Karpas-422 (cell line): ENCODE results near the gene FAM53B. TPM values are rescaled to one million over a fixed set of nuclear protein-coding genes. Genes with fewer than 3 reads are reported as not detected.
A peak's percentile ranks its signal among the peaks of the same experiment; 100 is the strongest.
"Not testable (repeated sequence)": the region's sequence is repeated elsewhere in the genome, so short reads cannot be mapped to it uniquely, and the experiment has no call there.

ENCODE experiments used
- DNase-seq: peaks from one replicate; pipeline ENCODE4 v3.0.0-alpha.2; 2015
- H2AFZ ChIP-seq: fragments of 200-600 bp; sonication (generic); 2 replicates; pipeline ENCODE4 v1.6.1; 2014; ENCODE audit warnings: antibody characterized with exemption, low read length, mixed read lengths
- H3K27ac ChIP-seq: fragments of 200-600 bp; sonication (generic); 2 replicates; pipeline ENCODE4 v1.5.1; 2014; ENCODE audit warnings: mild to moderate bottlenecking, low read length, moderate library complexity
- H3K27me3 ChIP-seq: fragments of 200-600 bp; sonication (generic); 2 replicates; pipeline ENCODE4 v1.6.1; 2014; ENCODE audit warnings: low read length, mixed read lengths
- H3K36me3 ChIP-seq: fragments of 200-600 bp; sonication (generic); 2 replicates; pipeline ENCODE4 v1.6.1; 2014; ENCODE audit warnings: low read length, mixed read lengths; ENCODE audit not compliant: insufficient read depth
- H3K4me1 ChIP-seq: fragments of 200-600 bp; sonication (generic); 2 replicates; pipeline ENCODE4 v1.6.1; 2014; ENCODE audit warnings: mild to moderate bottlenecking, low read length, mixed read lengths
- H3K4me2 ChIP-seq: fragments of 200-600 bp; sonication (generic); 2 replicates; pipeline ENCODE4 v1.6.1; 2014; ENCODE audit warnings: low read length, low read depth, mild to moderate bottlenecking; ENCODE audit not compliant: poor library complexity, severe bottlenecking
- H3K4me3 ChIP-seq: fragments of 200-600 bp; sonication (generic); 2 replicates; pipeline ENCODE4 v1.5.1; 2014; ENCODE audit warnings: mild to moderate bottlenecking, antibody characterized with exemption, low read length, mixed read lengths
- H3K79me2 ChIP-seq: fragments of 200-600 bp; sonication (generic); 2 replicates; pipeline ENCODE4 v1.6.1; 2014; ENCODE audit warnings: mild to moderate bottlenecking, low read length, mixed read lengths
- H3K9ac ChIP-seq: fragments of 200-600 bp; sonication (generic); 2 replicates; pipeline ENCODE4 v1.6.0; 2014; ENCODE audit warnings: low read length
- H3K9me2 ChIP-seq: fragments of 200-600 bp; sonication (generic), shearing (Covaris generic); replicated peaks from 2 replicates; pipeline ENCODE4 v1.6.0; 2014; ENCODE audit warnings: mild to moderate bottlenecking, low read length, moderate library complexity; ENCODE audit not compliant: insufficient read depth
- H3K9me3 ChIP-seq: fragments of 300-700, 200-600 bp; sonication (generic); 2 replicates; pipeline ENCODE4 v1.6.1; 2014; ENCODE audit warnings: low read length, mixed read lengths
- H4K20me1 ChIP-seq: fragments of 200-600 bp; sonication (generic); 2 replicates; pipeline ENCODE4 v1.6.1; 2014; ENCODE audit warnings: mild to moderate bottlenecking, antibody characterized with exemption, low read length, low read depth; ENCODE audit not compliant: insufficient read depth
- total RNA-seq: library from RNA; depleted of rRNA; stranded (reverse); fragments of >200 nt; shearing (Covaris generic); gene quantifications from 2 replicates; pipeline ENCODE4 v1.2.3, GENCODE V29; 2014; ENCODE audit warnings: low replicate concordance

FAM53B gene
- total RNA-seq, 1 experiment from 2014 or later = 72.5 TPM

GRCh38 chr10:124610186-124610585 is 134.0 kb downstream of the FAM53B start:
- not testable (repeated sequence) for H3K4me3 ChIP-seq, H3K9me2 ChIP-seq, H3K9ac ChIP-seq, H3K9me3 ChIP-seq, H3K27me3 ChIP-seq, H3K36me3 ChIP-seq, H2AFZ ChIP-seq, H4K20me1 ChIP-seq, H3K4me2 ChIP-seq, DNase-seq
- peaks cover 92% of the 10 kb centered on the region for H3K4me1 ChIP-seq
- H3K79me2 ChIP-seq = peaks cover 16% of the 10 kb centered on the region; the same call in 1 of the 2 replicates
- H3K27ac ChIP-seq = peak overlapping the region; percentile 36

GRCh38 chr10:124609698-124610097 is 134.5 kb downstream of the FAM53B start:
- Histone ChIP-seq H3K27ac (peak overlapping the region; percentile 36), H3K9me2 (no peaks in the 10 kb centered on the region), H3K79me2 (peaks cover 16% of the 10 kb centered on the region; the same call in 1 of the 2 replicates), H3K9me3 (no peaks in the 10 kb centered on the region), H4K20me1 (peaks cover 4% of the 10 kb centered on the region; the same call in 1 of the 2 replicates), H3K9ac (no peak overlapping the region), H2AFZ (no peak overlapping the region), H3K36me3 (no peaks in the 10 kb centered on the region), H3K27me3 (no peaks in the 10 kb centered on the region), H3K4me1 (peaks cover 92% of the 10 kb centered on the region), H3K4me3 (no peak overlapping the region), H3K4me2 (no peak overlapping the region)
- DNase-seq = no peak

DNA sequence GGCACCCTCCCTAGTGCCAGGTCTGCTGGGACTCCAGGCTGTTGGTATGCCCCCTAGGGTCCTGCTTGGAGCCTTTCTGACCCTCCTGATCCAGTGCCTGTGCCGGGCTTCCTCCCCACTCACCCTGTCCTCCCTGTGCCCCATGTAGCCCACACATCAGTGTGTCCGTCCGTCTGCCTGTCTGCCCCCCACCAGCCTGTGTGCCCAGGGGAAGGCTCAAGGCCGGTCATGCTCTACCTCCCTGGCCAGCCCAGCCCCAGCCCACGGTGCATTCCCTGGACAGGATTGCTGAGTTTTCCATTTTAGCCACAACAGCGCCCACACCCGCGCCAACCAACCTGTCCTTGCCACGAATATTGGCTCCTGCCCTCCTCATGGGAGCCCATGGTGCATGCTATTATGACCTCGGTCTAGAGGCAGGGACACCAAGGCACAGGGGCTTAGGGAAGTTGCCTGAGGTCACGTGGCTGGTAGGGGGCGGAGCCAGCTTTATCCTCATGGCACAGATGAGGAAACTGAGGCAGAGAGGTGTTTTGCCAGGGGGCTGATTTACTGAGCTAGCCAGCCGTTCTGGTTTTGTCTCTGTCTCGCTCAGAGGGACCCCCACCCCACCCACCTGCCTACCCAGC is 136.0 kb downstream of the FAM53B start:
- Histone ChIP-seq H3K9ac (no peak overlapping the region), H2AFZ (no peak overlapping the region), H3K27me3 (no peaks in the 10 kb centered on the region), H3K4me3 (no peak overlapping the region), H3K36me3 (no peaks in the 10 kb centered on the region), H4K20me1 (peaks cover 4% of the 10 kb centered on the region; the same call in 1 of the 2 replicates), H3K79me2 (peaks cover 27% of the 10 kb centered on the region), H3K4me2 (no peak overlapping the region), H3K27ac (peak overlapping the region; percentile 98), H3K4me1 (peaks cover 95% of the 10 kb centered on the region), H3K9me3 (no peaks in the 10 kb centered on the region), H3K9me2 (no peaks in the 10 kb centered on the region)
- DNase-seq = no peak

DNA sequence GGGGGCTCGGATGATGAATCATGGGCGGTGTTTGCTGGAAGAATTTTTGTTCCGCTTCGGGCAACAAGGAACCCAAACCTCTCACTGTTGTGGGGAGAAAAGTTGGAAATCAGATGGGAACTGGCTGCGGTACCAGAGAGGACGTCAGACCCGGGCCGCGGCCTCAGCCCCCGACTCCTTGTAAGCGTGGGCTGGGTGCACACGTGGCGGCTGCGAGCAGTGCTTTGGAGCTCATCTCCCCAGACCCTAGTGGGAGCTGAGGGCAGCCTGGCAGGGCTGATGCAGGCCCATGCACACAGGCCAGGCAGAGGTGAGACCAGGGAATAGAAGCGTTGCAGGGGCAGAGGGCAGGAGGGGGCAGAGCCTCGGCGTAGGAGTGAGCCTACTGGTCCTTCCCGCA is 136.5 kb downstream of the FAM53B start:
- H3K27ac ChIP-seq = peak overlapping the region; percentile 98
- H3K9me3 ChIP-seq = no peaks in the 10 kb centered on the region
- no peaks in the 10 kb centered on the region for H3K9me2 ChIP-seq
- no peaks in the 10 kb centered on the region for H3K36me3 ChIP-seq
- H3K9ac ChIP-seq = no peak overlapping the region
- H2AFZ ChIP-seq = no peak overlapping the region
- H3K4me1 ChIP-seq = peaks cover 95% of the 10 kb centered on the region
- H3K27me3 ChIP-seq = no peaks in the 10 kb centered on the region
- H3K4me2 ChIP-seq = no peak overlapping the region
- peaks cover 4% of the 10 kb centered on the region; the same call in 1 of the 2 replicates for H4K20me1 ChIP-seq
- peaks cover 32% of the 10 kb centered on the region for H3K79me2 ChIP-seq
- no peak overlapping the region for H3K4me3 ChIP-seq
- no peak for DNase-seq

DNA sequence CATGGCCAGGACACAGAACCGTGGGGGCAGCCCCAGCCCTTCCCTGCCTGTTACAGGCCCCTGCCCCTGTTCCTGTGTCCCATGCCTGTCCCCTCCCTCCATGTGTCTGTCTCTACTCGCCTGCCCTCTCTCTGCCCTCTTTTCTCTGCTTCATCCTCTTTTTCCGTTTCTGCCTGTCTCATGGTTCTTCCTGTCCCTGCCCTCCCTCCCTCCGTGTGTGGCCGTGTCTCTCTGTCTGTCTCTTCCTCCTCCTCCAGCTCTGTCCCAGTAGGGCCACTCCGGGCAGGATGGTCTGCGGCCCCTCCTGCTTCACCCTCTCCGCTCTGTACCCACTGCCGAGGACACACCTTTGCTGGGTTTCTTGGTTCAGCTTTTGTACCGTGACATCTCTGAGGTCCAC is 137.4 kb downstream of the FAM53B start:
- Histone ChIP-seq H3K36me3 (no peaks in the 10 kb centered on the region), H3K4me2 (no peak overlapping the region), H3K79me2 (peaks cover 41% of the 10 kb centered on the region), H3K9ac (peak overlapping the region; percentile 76), H2AFZ (no peak overlapping the region), H3K9me3 (no peaks in the 10 kb centered on the region), H3K27me3 (no peaks in the 10 kb centered on the region), H3K4me3 (no peak overlapping the region), H3K4me1 (peaks cover 95% of the 10 kb centered on the region), H3K9me2 (no peaks in the 10 kb centered on the region), H3K27ac (peak overlapping the region; percentile 98), H4K20me1 (peaks cover 4% of the 10 kb centered on the region; the same call in 1 of the 2 replicates)
- DNase-seq = peak; percentile 54

- Histone ChIP-seq H2AFZ (no peak overlapping the region), H3K36me3 (no peaks in the 10 kb centered on the region), H3K9ac (peak overlapping the region; percentile 76), H3K4me2 (peak overlapping the region; percentile 58), H3K4me3 (no peak overlapping the region), H3K9me2 (no peaks in the 10 kb centered on the region), H3K9me3 (no peaks in the 10 kb centered on the region), H3K4me1 (peaks cover 95% of the 10 kb centered on the region), H4K20me1 (peaks cover 4% of the 10 kb centered on the region; the same call in 1 of the 2 replicates), H3K27me3 (no peaks in the 10 kb centered on the region), H3K79me2 (peaks cover 42% of the 10 kb centered on the region), H3K27ac (peak overlapping the region; percentile 98)
- DNase-seq = peak; percentile 87
Measured at GRCh38 chr10:124605856-124606812, 138.0 kb downstream of the FAM53B start.

DNA sequence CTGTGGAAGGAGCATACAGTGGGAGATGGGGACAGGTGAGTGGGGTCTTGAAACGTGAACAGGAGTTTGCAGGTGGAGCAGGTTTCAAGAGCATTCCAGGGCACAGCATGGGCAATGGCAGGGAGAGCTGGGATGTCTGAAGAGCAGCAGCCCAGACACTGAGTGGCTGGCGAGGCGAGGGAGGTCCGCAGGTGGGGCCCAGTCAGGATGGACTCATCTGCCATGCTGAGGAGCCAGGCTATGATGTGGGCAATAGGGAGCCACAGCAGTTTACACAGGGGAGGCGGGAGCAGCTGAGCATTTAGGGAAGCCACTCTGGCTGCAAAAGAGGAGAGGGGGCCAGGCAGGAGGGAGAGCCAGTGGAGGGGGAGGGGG is 138.7 kb downstream of the FAM53B start:
- Histone ChIP-seq H3K4me3 (no peak overlapping the region; the same call in 1 of the 2 replicates), H3K4me2 (peak overlapping the region; percentile 58), H3K27ac (peak overlapping the region; percentile 98), H3K79me2 (peaks cover 42% of the 10 kb centered on the region), H3K9ac (peak overlapping the region; percentile 76), H3K27me3 (no peaks in the 10 kb centered on the region), H3K4me1 (peaks cover 96% of the 10 kb centered on the region), H3K9me3 (no peaks in the 10 kb centered on the region), H4K20me1 (peaks cover 4% of the 10 kb centered on the region; the same call in 1 of the 2 replicates), H2AFZ (no peak overlapping the region), H3K9me2 (no peaks in the 10 kb centered on the region), H3K36me3 (no peaks in the 10 kb centered on the region)
- DNase-seq = no peak

DNA sequence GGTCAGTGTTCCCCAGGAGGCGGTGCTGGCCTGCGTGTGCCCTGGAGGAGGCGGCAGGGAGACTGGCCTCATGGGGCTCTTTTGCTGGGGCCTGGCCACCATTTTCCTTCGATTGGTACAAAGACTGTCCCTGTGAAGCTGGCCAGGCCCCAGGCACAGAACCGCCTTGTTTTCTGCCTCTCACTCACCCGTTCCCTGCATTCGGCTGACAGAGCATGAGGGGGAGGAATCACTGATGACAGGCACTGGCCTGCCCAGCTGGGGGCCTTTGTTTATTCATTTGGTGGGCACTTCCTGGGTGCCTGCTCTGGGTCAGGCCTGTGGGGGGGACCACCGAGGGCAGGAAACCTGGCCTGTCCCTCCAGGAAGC is 139.2 kb downstream of the FAM53B start:
- Histone ChIP-seq H3K9me3 (no peaks in the 10 kb centered on the region), H3K4me3 (no peak overlapping the region; the same call in 1 of the 2 replicates), H3K27ac (peak overlapping the region; percentile 98), H3K9me2 (no peaks in the 10 kb centered on the region), H3K9ac (peak overlapping the region; percentile 76), H3K4me1 (peaks cover 97% of the 10 kb centered on the region), H3K27me3 (no peaks in the 10 kb centered on the region), H2AFZ (no peak overlapping the region), H3K79me2 (peaks cover 41% of the 10 kb centered on the region), H3K36me3 (no peaks in the 10 kb centered on the region), H4K20me1 (peaks cover 4% of the 10 kb centered on the region; the same call in 1 of the 2 replicates), H3K4me2 (peak overlapping the region; percentile 58)
- peak; percentile 60 for DNase-seq
